Breast epithelium (tissue), 3 donors: ENCODE data around the gene LEFTY2.

Source experiments
- POLR2A ChIP-seq: fragments of 450-650 bp; IDR thresholded peaks from one replicate; pipeline ENCODE4 v1.6.1; 2016; ENCODE audit warnings: antibody characterized with exemption, mild to moderate bottlenecking, moderate library complexity
- TF ChIP-seq, protein P1 (sequence below), 3 donors: fragments of 450-650 bp; IDR thresholded peaks; one replicate each; pipeline ENCODE4 v1.5.1; 2016 to 2017; ENCODE audit warnings: antibody characterized with exemption in 3 of 3, mild to moderate bottlenecking in 3 of 3, moderate library complexity in 3 of 3

DNA sequence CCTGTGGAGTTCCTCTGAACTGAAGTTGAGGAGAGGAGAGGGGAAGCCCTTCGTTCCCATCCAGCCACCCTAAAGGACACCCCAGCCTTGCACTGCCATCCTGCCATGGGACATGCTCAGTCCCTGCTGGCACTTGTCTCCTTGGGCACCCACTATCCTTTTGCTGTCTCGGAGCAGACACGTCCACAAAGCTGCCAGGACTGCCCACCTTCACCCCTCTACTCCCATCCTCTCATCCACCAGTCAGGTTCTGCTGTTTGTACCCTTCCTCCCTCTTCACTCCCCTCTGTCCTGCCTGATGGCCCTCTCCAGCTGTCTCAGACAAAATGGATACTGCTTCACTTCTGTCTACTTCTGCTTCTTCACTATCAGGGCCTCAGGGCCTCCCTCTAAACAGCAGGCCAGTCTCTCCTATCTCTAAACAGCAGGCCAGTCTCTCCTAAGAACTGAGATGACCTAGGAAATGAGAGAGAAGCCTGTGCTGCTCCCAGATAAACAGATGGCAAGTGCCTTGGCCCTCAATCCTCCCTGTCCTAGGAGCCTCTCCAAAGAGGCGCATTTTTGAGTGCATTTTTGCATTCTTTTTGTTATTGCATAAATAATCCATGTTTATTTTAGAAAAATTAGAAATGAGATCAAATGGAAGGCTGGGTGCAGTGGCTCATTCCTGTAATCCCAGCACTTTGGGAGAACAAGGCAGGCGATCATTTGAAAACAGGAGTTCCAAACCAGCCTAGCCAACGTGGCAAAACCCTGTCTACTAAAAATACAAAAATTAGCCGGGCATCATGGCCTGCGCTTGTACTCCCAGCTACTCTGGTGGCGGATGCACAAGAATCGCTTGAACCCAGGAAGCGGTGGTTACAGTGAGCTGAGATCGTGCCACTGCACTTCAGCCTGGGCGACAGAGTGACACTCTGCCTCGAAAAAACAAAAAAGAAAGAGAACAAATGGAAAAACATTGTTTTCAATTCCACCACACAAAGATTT lies 12.5 kb downstream of the LEFTY2 start:
- TF ChIP-seq POLR2A = no peak
- TF ChIP-seq, protein P1, sequence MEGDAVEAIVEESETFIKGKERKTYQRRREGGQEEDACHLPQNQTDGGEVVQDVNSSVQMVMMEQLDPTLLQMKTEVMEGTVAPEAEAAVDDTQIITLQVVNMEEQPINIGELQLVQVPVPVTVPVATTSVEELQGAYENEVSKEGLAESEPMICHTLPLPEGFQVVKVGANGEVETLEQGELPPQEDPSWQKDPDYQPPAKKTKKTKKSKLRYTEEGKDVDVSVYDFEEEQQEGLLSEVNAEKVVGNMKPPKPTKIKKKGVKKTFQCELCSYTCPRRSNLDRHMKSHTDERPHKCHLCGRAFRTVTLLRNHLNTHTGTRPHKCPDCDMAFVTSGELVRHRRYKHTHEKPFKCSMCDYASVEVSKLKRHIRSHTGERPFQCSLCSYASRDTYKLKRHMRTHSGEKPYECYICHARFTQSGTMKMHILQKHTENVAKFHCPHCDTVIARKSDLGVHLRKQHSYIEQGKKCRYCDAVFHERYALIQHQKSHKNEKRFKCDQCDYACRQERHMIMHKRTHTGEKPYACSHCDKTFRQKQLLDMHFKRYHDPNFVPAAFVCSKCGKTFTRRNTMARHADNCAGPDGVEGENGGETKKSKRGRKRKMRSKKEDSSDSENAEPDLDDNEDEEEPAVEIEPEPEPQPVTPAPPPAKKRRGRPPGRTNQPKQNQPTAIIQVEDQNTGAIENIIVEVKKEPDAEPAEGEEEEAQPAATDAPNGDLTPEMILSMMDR (IDR thresholded peaks at IDR 0.05) = no peak
